ENCODE data around the gene GLRX. TPM values are rescaled to one million over a fixed set of nuclear protein-coding genes. Genes with fewer than 3 reads are reported as not detected.
A peak's percentile ranks its signal among the peaks of the same experiment; 100 is the strongest.

Gene GLRX
- total and polyA plus RNA-seq, 2 of the 13 experiments (the other 11 are each of a cell fraction or from before 2014, with no cell fraction given) = 63.8 to 499 TPM

- TF ChIP-seq, protein P1, sequence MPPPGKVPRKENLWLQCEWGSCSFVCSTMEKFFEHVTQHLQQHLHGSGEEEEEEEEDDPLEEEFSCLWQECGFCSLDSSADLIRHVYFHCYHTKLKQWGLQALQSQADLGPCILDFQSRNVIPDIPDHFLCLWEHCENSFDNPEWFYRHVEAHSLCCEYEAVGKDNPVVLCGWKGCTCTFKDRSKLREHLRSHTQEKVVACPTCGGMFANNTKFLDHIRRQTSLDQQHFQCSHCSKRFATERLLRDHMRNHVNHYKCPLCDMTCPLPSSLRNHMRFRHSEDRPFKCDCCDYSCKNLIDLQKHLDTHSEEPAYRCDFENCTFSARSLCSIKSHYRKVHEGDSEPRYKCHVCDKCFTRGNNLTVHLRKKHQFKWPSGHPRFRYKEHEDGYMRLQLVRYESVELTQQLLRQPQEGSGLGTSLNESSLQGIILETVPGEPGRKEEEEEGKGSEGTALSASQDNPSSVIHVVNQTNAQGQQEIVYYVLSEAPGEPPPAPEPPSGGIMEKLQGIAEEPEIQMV (CRISPR knock-in tag; IDR thresholded peaks at IDR 0.05; ENCODE audit: low read depth) = peak; percentile 87
- TF ChIP-seq ZNF331 (CRISPR knock-in tag; IDR thresholded peaks at IDR 0.05) (peak; percentile 34; the same call in 1 of the 2 replicates), ZNF619 (CRISPR knock-in tag; IDR thresholded peaks at IDR 0.05) (peak; percentile 91; the same call in 1 of the 2 replicates), SETDB1 (CRISPR knock-in tag; IDR thresholded peaks at IDR 0.05; ENCODE audit: borderline replicate concordance) (no peak), EHMT2 (IDR thresholded peaks at IDR 0.05; ENCODE audit: borderline replicate concordance, low read depth, low read length) (no peak; the same call in 1 of the 2 replicates), RFXANK (CRISPR knock-in tag; IDR thresholded peaks at IDR 0.05) (0 out of 2 replicates have a peak, but pooled peaks have one; percentile 73), ZNF280B (CRISPR knock-in tag; IDR thresholded peaks at IDR 0.05; ENCODE audit: borderline replicate concordance) (peak; percentile 95; the same call in 1 of the 2 replicates), ZNF883 (CRISPR knock-in tag; IDR thresholded peaks at IDR 0.05; ENCODE audit: not compliant biosample characterization) (no peak), BCL6 (CRISPR knock-in tag; IDR thresholded peaks at IDR 0.05) (peak; percentile 57; the same call in 1 of the 2 replicates), CCAR2 (optimal IDR thresholded peaks at IDR 0.05; ENCODE audit: low read depth, low read length) (peak; percentile 42), FOXA3 (CRISPR knock-in tag; IDR thresholded peaks at IDR 0.05) (peak; percentile 77), ZNF740 (CRISPR knock-in tag; IDR thresholded peaks at IDR 0.05) (peak; percentile 78; the same call in 1 of the 2 replicates), SOX5 (CRISPR knock-in tag; IDR thresholded peaks at IDR 0.05; ENCODE audit: borderline replicate concordance) (peak; percentile 87; the same call in 1 of the 2 replicates), AHR (CRISPR knock-in tag; IDR thresholded peaks at IDR 0.05) (0 out of 2 replicates have a peak, but pooled peaks have one; percentile 79), MIER2 (CRISPR knock-in tag; IDR thresholded peaks at IDR 0.05) (peak; percentile 74; the same call in 1 of the 2 replicates), ZNF792 (CRISPR knock-in tag; IDR thresholded peaks at IDR 0.05) (peak; percentile 86)
- TF ChIP-seq, protein P2, sequence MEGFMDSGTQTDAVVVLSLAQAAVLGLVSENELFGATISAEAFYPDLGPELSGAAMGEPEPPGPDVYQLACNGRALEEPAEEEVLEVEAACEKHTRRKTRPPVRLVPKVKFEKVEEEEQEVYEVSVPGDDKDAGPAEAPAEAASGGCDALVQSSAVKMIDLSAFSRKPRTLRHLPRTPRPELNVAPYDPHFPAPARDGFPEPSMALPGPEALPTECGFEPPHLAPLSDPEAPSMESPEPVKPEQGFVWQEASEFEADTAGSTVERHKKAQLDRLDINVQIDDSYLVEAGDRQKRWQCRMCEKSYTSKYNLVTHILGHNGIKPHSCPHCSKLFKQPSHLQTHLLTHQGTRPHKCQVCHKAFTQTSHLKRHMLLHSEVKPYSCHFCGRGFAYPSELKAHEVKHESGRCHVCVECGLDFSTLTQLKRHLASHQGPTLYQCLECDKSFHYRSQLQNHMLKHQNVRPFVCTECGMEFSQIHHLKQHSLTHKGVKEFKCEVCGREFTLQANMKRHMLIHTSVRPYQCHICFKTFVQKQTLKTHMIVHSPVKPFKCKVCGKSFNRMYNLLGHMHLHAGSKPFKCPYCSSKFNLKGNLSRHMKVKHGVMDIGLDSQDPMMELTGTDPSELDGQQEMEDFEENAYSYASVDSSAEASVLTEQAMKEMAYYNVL (CRISPR knock-in tag; IDR thresholded peaks at IDR 0.05; ENCODE audit: borderline replicate concordance) = peak; percentile 78
- TF ChIP-seq, protein P3, sequence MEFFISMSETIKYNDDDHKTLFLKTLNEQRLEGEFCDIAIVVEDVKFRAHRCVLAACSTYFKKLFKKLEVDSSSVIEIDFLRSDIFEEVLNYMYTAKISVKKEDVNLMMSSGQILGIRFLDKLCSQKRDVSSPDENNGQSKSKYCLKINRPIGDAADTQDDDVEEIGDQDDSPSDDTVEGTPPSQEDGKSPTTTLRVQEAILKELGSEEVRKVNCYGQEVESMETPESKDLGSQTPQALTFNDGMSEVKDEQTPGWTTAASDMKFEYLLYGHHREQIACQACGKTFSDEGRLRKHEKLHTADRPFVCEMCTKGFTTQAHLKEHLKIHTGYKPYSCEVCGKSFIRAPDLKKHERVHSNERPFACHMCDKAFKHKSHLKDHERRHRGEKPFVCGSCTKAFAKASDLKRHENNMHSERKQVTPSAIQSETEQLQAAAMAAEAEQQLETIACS (CRISPR knock-in tag; IDR thresholded peaks at IDR 0.05) = 0 out of 2 replicates have a peak, but pooled peaks have one; percentile 52
- TF ChIP-seq, protein P4, sequence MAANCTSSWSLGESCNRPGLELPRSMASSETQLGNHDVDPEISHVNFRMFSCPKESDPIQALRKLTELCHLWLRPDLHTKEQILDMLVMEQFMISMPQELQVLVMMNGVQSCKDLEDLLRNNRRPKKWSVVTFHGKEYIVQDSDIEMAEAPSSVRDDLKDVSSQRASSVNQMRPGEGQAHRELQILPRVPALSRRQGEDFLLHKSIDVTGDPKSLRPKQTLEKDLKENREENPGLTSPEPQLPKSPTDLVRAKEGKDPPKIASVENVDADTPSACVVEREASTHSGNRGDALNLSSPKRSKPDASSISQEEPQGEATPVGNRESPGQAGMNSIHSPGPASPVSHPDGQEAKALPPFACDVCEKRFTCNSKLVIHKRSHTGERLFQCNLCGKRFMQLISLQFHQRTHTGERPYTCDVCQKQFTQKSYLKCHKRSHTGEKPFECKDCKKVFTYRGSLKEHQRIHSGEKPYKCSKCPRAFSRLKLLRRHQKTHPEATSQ (CRISPR knock-in tag; IDR thresholded peaks at IDR 0.05; ENCODE audit: borderline replicate concordance) = peak; percentile 90; the same call in 1 of the 2 replicates
These were observed 36.4 kb upstream of the GLRX start (continued) for GRCh38 chr5:95858661-95859595.

All from HepG2 (cell line).